ENCODE results near the gene NLRP14.

NLRP14 gene

GRCh38 chr11:7057641-7058040, 37.4 kb downstream of the NLRP14 start:
- no peak for DNase-seq (ENCODE audit: low read depth)

- DNase-seq (ENCODE audit: low read depth) = peak; percentile 20
Measured at GRCh38 chr11:7060868-7061267, 40.6 kb downstream of the NLRP14 start.

- DNase-seq (ENCODE audit: low read depth) = no peak
Measured at GRCh38 chr11:7062534-7062933, 42.3 kb downstream of the NLRP14 start.

- no peak for DNase-seq (ENCODE audit: low read depth)
Measured at GRCh38 chr11:7072401-7073028, 52.2 kb downstream of the NLRP14 start.

- DNase-seq (ENCODE audit: low read depth) = no peak
Measured at GRCh38 chr11:7077101-7077500, 56.8 kb downstream of the NLRP14 start.

GRCh38 chr11:7079545-7080135, 59.4 kb downstream of the NLRP14 start:
- DNase-seq (ENCODE audit: low read depth) = no peak

GRCh38 chr11:7080900-7081299, 60.6 kb downstream of the NLRP14 start:
- no peak for DNase-seq (ENCODE audit: low read depth)

GRCh38 chr11:7081441-7081840, 61.2 kb downstream of the NLRP14 start:
- DNase-seq (ENCODE audit: low read depth) = no peak

GRCh38 chr11:7088921-7089320, 68.6 kb downstream of the NLRP14 start, which contains the start of gene RBMXL2:
Gene RBMXL2 (plus strand): TSS chr11:7088998. CDS start chr11:7089121, 123 bp downstream.
- DNase-seq (ENCODE audit: low read depth) = no peak

GRCh38 chr11:7089328-7090251, 69.3 kb downstream of the NLRP14 start:
- no peak for DNase-seq (ENCODE audit: low read depth)

GRCh38 chr11:7098235-7098832, 78.1 kb downstream of the NLRP14 start:
- peak; percentile 13 for DNase-seq (ENCODE audit: low read depth)

GRCh38 chr11:7115780-7116179, 95.5 kb downstream of the NLRP14 start:
- no peak for DNase-seq (ENCODE audit: low read depth)

GRCh38 chr11:7116370-7116769, 96.1 kb downstream of the NLRP14 start:
- no peak for DNase-seq (ENCODE audit: low read depth)

All from GM04504 (cell line).